ENCODE measurements around the gene TCERG1L.

The TCERG1L gene

GRCh38 chr10:131056091-131056579 is 255.4 kb downstream of the TCERG1L start:
- Mint-ChIP-seq H3K4me3 (no peak overlapping the region), H3K27ac (no peak overlapping the region), H3K9me3 (no peaks in the 10 kb centered on the region), H3K27me3 (ENCODE audit: low read depth) (no peaks in the 10 kb centered on the region), H3K4me1 (ENCODE audit: low read depth) (no peaks in the 10 kb centered on the region), H3K36me3 (ENCODE audit: low read depth) (no peaks in the 10 kb centered on the region)

GRCh38 chr10:131055437-131055836 is 256.1 kb downstream of the TCERG1L start:
- Mint-ChIP-seq H3K27ac (no peak overlapping the region), H3K36me3 (ENCODE audit: low read depth) (no peaks in the 10 kb centered on the region), H3K27me3 (ENCODE audit: low read depth) (no peaks in the 10 kb centered on the region), H3K9me3 (no peaks in the 10 kb centered on the region), H3K4me3 (no peak overlapping the region), H3K4me1 (ENCODE audit: low read depth) (no peaks in the 10 kb centered on the region)

- H3K9me3 Mint-ChIP-seq, result no peaks in the 10 kb centered on the region
- H3K27ac Mint-ChIP-seq, result no peak overlapping the region
- no peaks in the 10 kb centered on the region for H3K36me3 Mint-ChIP-seq (ENCODE audit: low read depth)
- no peaks in the 10 kb centered on the region for H3K27me3 Mint-ChIP-seq (ENCODE audit: low read depth)
- H3K4me3 Mint-ChIP-seq, result no peak overlapping the region
- H3K4me1 Mint-ChIP-seq (ENCODE audit: low read depth), result no peaks in the 10 kb centered on the region
Observed at GRCh38 chr10:131053192-131053591, 258.3 kb downstream of the TCERG1L start.

GRCh38 chr10:131050162-131050766 is 261.3 kb downstream of the TCERG1L start:
- Mint-ChIP-seq H3K4me3 (no peak overlapping the region), H3K27me3 (ENCODE audit: low read depth) (no peaks in the 10 kb centered on the region), H3K36me3 (ENCODE audit: low read depth) (no peaks in the 10 kb centered on the region), H3K4me1 (ENCODE audit: low read depth) (no peaks in the 10 kb centered on the region), H3K9me3 (no peaks in the 10 kb centered on the region), H3K27ac (no peak overlapping the region)

GRCh38 chr10:131049016-131049415 is 262.5 kb downstream of the TCERG1L start:
- Mint-ChIP-seq H3K4me3 (no peak overlapping the region), H3K9me3 (no peaks in the 10 kb centered on the region), H3K27ac (no peak overlapping the region), H3K27me3 (ENCODE audit: low read depth) (no peaks in the 10 kb centered on the region), H3K4me1 (ENCODE audit: low read depth) (no peaks in the 10 kb centered on the region), H3K36me3 (ENCODE audit: low read depth) (no peaks in the 10 kb centered on the region)

GRCh38 chr10:131048606-131049005 is 262.9 kb downstream of the TCERG1L start:
- Mint-ChIP-seq H3K4me3 (no peak overlapping the region), H3K27ac (no peak overlapping the region), H3K9me3 (no peaks in the 10 kb centered on the region), H3K27me3 (ENCODE audit: low read depth) (no peaks in the 10 kb centered on the region), H3K4me1 (ENCODE audit: low read depth) (no peaks in the 10 kb centered on the region), H3K36me3 (ENCODE audit: low read depth) (no peaks in the 10 kb centered on the region)

- Mint-ChIP-seq H3K27me3 (ENCODE audit: low read depth) (no peaks in the 10 kb centered on the region), H3K9me3 (no peaks in the 10 kb centered on the region), H3K4me3 (no peak overlapping the region), H3K27ac (no peak overlapping the region), H3K36me3 (ENCODE audit: low read depth) (no peaks in the 10 kb centered on the region), H3K4me1 (ENCODE audit: low read depth) (no peaks in the 10 kb centered on the region)
Observed at GRCh38 chr10:131047501-131047900, 264.0 kb downstream of the TCERG1L start.

GRCh38 chr10:131046194-131046593 is 265.3 kb downstream of the TCERG1L start:
- no peak overlapping the region for H3K27ac Mint-ChIP-seq
- no peaks in the 10 kb centered on the region for H3K4me1 Mint-ChIP-seq (ENCODE audit: low read depth)
- H3K27me3 Mint-ChIP-seq (ENCODE audit: low read depth), result no peaks in the 10 kb centered on the region
- H3K9me3 Mint-ChIP-seq, result no peaks in the 10 kb centered on the region
- H3K4me3 Mint-ChIP-seq, result no peak overlapping the region
- no peaks in the 10 kb centered on the region for H3K36me3 Mint-ChIP-seq (ENCODE audit: low read depth)

GRCh38 chr10:131044379-131045111 is 267.0 kb downstream of the TCERG1L start:
- no peaks in the 10 kb centered on the region for H3K4me1 Mint-ChIP-seq (ENCODE audit: low read depth)
- H3K4me3 Mint-ChIP-seq, result no peak overlapping the region
- H3K36me3 Mint-ChIP-seq (ENCODE audit: low read depth), result no peaks in the 10 kb centered on the region
- no peaks in the 10 kb centered on the region for H3K27me3 Mint-ChIP-seq (ENCODE audit: low read depth)
- no peak overlapping the region for H3K27ac Mint-ChIP-seq
- no peaks in the 10 kb centered on the region for H3K9me3 Mint-ChIP-seq

GRCh38 chr10:131043039-131043691 is 268.4 kb downstream of the TCERG1L start:
- no peak overlapping the region for H3K27ac Mint-ChIP-seq
- no peaks in the 10 kb centered on the region for H3K9me3 Mint-ChIP-seq
- H3K36me3 Mint-ChIP-seq (ENCODE audit: low read depth), result no peaks in the 10 kb centered on the region
- no peaks in the 10 kb centered on the region for H3K4me1 Mint-ChIP-seq (ENCODE audit: low read depth)
- H3K27me3 Mint-ChIP-seq (ENCODE audit: low read depth), result no peaks in the 10 kb centered on the region
- no peak overlapping the region for H3K4me3 Mint-ChIP-seq
